Activated naive CD8-positive, alpha-beta T cell treated with anti-CD3 and anti-CD28 coated beads, Interleukin-2, amount 10 ng/mL, durations not matched to agents 7 days and 5 days (primary cell): Measurements from ENCODE around the gene AUH. TPM values are rescaled to one million over a fixed set of nuclear protein-coding genes. Genes with fewer than 3 reads are reported as not detected.

ENCODE experiments used
- ATAC-seq: fragments of 150-1000 bp; cut with Tn5 transposase; one replicate; pipeline ENCODE4 v1.10.0; 2021; ENCODE audit warnings: low read depth, moderate library complexity
- POLR2A ChIA-PET: fragments of 350-600 bp; sonication (Branson Sonifier 250); formaldehyde crosslinking; loops from one replicate; lab custom pipeline; 2021; ENCODE audit warnings: antibody characterized with exemption; lab: Charles Lee
- DNase-seq: peaks from one replicate; pipeline ENCODE4 v3.0.0; 2021
- H3K27ac Mint-ChIP-seq: one replicate; pipeline ENCODE4 v1.8.0; 2022; ENCODE audit warnings: mild to moderate bottlenecking, mixed read lengths
- H3K27me3 Mint-ChIP-seq: one replicate; pipeline ENCODE4 v1.8.0; 2022; ENCODE audit warnings: mild to moderate bottlenecking, moderate library complexity, mixed read lengths
- H3K36me3 Mint-ChIP-seq: one replicate; pipeline ENCODE4 v1.8.0; 2021; ENCODE audit warnings: mild to moderate bottlenecking, mixed read lengths
- H3K4me1 Mint-ChIP-seq: one replicate; pipeline ENCODE4 v1.8.0; 2021; ENCODE audit warnings: mixed read lengths
- H3K4me3 Mint-ChIP-seq: one replicate; pipeline ENCODE4 v1.8.0; 2022; ENCODE audit warnings: mild to moderate bottlenecking, moderate library complexity, mixed read lengths
- H3K9me3 Mint-ChIP-seq: one replicate; pipeline ENCODE4 v1.8.0; 2021; ENCODE audit warnings: mixed read lengths
- total RNA-seq, 2 experiments: library from RNA; stranded (reverse); gene quantifications; one replicate each; pipeline ENCODE4 v1.2.3, GENCODE V29; 2021

AUH gene
- total RNA-seq, 2 experiments from 2014 or later, result 15.8 to 17.2 TPM

GRCh38 chr9:91174772-91175171 is 186.9 kb downstream of the AUH start:
- H3K4me1 Mint-ChIP-seq, result peaks cover 33% of the 10 kb centered on the region
- H3K9me3 Mint-ChIP-seq, result peaks cover 24% of the 10 kb centered on the region
- ATAC-seq, result peak; percentile 43
- POLR2A ChIA-PET, result interaction anchor here (0.6 to 2.2 kb wide), 6 partner anchors 10 to 250 kb away, joined by 3 to 15 read pairs (median 3); no protein-coding TSS in a partner anchor
- peaks cover 40% of the 10 kb centered on the region for H3K36me3 Mint-ChIP-seq
- H3K27me3 Mint-ChIP-seq, result no peaks in the 10 kb centered on the region
- no peak for DNase-seq
- H3K27ac Mint-ChIP-seq, result peak overlapping the region; percentile 68
- H3K4me3 Mint-ChIP-seq, result peak overlapping the region; percentile 33

GRCh38 chr9:91172329-91172728 is 189.4 kb downstream of the AUH start:
- no peak overlapping the region for H3K4me3 Mint-ChIP-seq
- H3K27me3 Mint-ChIP-seq, result no peaks in the 10 kb centered on the region
- DNase-seq (no peak), ATAC-seq (no peak)
- peaks cover 46% of the 10 kb centered on the region for H3K36me3 Mint-ChIP-seq
- POLR2A ChIA-PET, result no interaction called here
- no peak overlapping the region for H3K27ac Mint-ChIP-seq
- peaks cover 19% of the 10 kb centered on the region for H3K4me1 Mint-ChIP-seq
- peaks cover 26% of the 10 kb centered on the region for H3K9me3 Mint-ChIP-seq

GRCh38 chr9:91170951-91171350 is 190.8 kb downstream of the AUH start:
- POLR2A ChIA-PET, result no interaction called here
- ATAC-seq, result no peak

GRCh38 chr9:91166796-91167366 is 194.8 kb downstream of the AUH start:
- H3K4me1 Mint-ChIP-seq, result peaks cover 41% of the 10 kb centered on the region
- peaks cover 30% of the 10 kb centered on the region for H3K36me3 Mint-ChIP-seq
- H3K4me3 Mint-ChIP-seq, result no peak overlapping the region
- no peak for ATAC-seq
- POLR2A ChIA-PET, result no interaction called here
- no peaks in the 10 kb centered on the region for H3K27me3 Mint-ChIP-seq
- H3K9me3 Mint-ChIP-seq, result peaks cover 16% of the 10 kb centered on the region
- no peak overlapping the region for H3K27ac Mint-ChIP-seq
- no peak for DNase-seq

More at GRCh38 chr9:91170951-91171350, 190.8 kb downstream of the AUH start:
- no peak for DNase-seq
- Mint-ChIP-seq H3K27me3 (no peaks in the 10 kb centered on the region), H3K4me1 (peaks cover 17% of the 10 kb centered on the region), H3K27ac (no peak overlapping the region), H3K9me3 (peaks cover 26% of the 10 kb centered on the region), H3K36me3 (peaks cover 48% of the 10 kb centered on the region), H3K4me3 (no peak overlapping the region)

- peak; percentile 86 for ATAC-seq
- DNase-seq, result peak; percentile 79
- H3K27me3 Mint-ChIP-seq, result no peaks in the 10 kb centered on the region
- peak overlapping the region; percentile 74 for H3K4me3 Mint-ChIP-seq
- peaks cover 51% of the 10 kb centered on the region for H3K4me1 Mint-ChIP-seq
- H3K36me3 Mint-ChIP-seq, result peaks cover 13% of the 10 kb centered on the region
- POLR2A ChIA-PET, result interaction anchor here (0.9 to 4.3 kb wide), 14 partner anchors 10 to 259 kb away, joined by 3 to 56 read pairs (median 6); no protein-coding TSS in a partner anchor
- H3K27ac Mint-ChIP-seq, result peak overlapping the region; percentile 90
- H3K9me3 Mint-ChIP-seq, result peaks cover 2% of the 10 kb centered on the region
Measured at GRCh38 chr9:91164724-91165520, 196.8 kb downstream of the AUH start.

Other genes with a start within 250 kb of the AUH start
- 10 to 100 TPM; 18.5 to 19.2 TPM for gene NFIL3, start 61.9 kb upstream of the AUH start, total RNA-seq